ENCODE measurements around the gene CAMK1D.

DNA sequence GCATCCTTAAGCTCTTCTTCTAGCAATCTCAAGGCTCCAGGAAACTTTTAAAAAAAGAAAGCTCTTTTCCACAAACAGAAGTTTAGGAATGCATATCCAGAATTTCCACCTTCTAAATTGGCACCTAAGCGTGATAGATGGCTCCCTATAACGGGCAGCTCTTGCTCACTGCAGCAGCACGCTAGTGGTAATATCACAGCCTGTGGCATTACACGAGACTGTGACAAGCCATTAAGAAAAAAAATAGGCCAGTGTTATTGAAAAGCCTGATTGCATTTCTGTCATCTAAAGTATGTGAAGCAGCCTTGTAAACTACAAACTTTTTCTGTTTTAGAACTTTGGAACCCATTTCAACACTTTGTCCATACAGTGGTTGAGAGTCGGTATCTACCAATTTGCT lies 263.8 kb downstream of the CAMK1D start:
- TF ChIP-seq, protein P1, sequence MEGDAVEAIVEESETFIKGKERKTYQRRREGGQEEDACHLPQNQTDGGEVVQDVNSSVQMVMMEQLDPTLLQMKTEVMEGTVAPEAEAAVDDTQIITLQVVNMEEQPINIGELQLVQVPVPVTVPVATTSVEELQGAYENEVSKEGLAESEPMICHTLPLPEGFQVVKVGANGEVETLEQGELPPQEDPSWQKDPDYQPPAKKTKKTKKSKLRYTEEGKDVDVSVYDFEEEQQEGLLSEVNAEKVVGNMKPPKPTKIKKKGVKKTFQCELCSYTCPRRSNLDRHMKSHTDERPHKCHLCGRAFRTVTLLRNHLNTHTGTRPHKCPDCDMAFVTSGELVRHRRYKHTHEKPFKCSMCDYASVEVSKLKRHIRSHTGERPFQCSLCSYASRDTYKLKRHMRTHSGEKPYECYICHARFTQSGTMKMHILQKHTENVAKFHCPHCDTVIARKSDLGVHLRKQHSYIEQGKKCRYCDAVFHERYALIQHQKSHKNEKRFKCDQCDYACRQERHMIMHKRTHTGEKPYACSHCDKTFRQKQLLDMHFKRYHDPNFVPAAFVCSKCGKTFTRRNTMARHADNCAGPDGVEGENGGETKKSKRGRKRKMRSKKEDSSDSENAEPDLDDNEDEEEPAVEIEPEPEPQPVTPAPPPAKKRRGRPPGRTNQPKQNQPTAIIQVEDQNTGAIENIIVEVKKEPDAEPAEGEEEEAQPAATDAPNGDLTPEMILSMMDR (conservative IDR thresholded peaks at IDR 0.05 in 1 of 2, IDR thresholded peaks at IDR 0.05 in 1 of 2; ENCODE audit: extremely low read depth in 1 of 2, insufficient read depth in 1 of 2, low read depth in 1 of 2, low read length in 2 of 2): no peak
- no peak for TF ChIP-seq EZH2 (IDR thresholded peaks at IDR 0.05; ENCODE audit: borderline replicate concordance, low read length)
